ENCODE data around the gene CPE.

- TF ChIP-seq POLR2AphosphoS5 (IDR thresholded peaks at IDR 0.05; ENCODE audit: insufficient read depth in 1 of 2, low read depth in 1 of 2) = no peak
- no peak for TF ChIP-seq CTCF (IDR thresholded peaks at IDR 0.05)
Observed at GRCh38 chr4:165462009-165462408, 83.2 kb downstream of the CPE start.

Data from vagina (tissue), 2 donors.